ENCODE measurements around the gene CD8B.

DNA sequence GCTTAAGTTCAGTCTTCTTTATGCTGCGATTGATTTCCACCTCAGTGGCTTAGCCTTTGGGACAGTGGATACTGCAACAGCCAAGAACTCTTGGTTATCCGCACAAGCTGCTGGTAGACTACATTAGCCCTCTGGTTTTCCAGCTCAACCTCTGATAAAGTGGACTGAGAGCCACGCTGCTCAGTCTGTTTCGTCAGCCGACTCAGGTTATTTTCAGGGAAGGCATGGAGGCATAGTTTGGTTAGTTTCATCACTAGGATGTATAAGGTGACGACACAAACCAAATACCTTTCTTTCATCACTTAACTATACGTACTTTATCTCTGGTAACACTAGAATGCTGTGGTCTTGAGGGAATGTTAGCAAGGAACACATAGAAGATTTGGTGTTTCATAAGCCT, 85.2 kb downstream of the CD8B start:
- TF ChIP-seq, protein P1, sequence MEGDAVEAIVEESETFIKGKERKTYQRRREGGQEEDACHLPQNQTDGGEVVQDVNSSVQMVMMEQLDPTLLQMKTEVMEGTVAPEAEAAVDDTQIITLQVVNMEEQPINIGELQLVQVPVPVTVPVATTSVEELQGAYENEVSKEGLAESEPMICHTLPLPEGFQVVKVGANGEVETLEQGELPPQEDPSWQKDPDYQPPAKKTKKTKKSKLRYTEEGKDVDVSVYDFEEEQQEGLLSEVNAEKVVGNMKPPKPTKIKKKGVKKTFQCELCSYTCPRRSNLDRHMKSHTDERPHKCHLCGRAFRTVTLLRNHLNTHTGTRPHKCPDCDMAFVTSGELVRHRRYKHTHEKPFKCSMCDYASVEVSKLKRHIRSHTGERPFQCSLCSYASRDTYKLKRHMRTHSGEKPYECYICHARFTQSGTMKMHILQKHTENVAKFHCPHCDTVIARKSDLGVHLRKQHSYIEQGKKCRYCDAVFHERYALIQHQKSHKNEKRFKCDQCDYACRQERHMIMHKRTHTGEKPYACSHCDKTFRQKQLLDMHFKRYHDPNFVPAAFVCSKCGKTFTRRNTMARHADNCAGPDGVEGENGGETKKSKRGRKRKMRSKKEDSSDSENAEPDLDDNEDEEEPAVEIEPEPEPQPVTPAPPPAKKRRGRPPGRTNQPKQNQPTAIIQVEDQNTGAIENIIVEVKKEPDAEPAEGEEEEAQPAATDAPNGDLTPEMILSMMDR (IDR thresholded peaks at IDR 0.05): no peak
- no peak for TF ChIP-seq POLR2A (IDR thresholded peaks at IDR 0.05)
- no peak for TF ChIP-seq POLR2AphosphoS5 (IDR thresholded peaks at IDR 0.05)
- no peak for TF ChIP-seq EP300 (IDR thresholded peaks at IDR 0.05)

Measured in sigmoid colon (tissue), 4 donors.